Fibroblast of peridontal ligament (primary cell): ENCODE measurements around the gene GPR25.
"Not testable (repeated sequence)": the region's sequence is repeated elsewhere in the genome, so short reads cannot be mapped to it uniquely, and the experiment has no call there.

Experiments
- DNase-seq: peaks from one replicate; pipeline ENCODE4 v3.0.0-alpha.2; 2010; ENCODE audit errors: extremely low read depth

Gene GPR25

GRCh38 chr1:200911936-200912335 is 39.2 kb downstream of the GPR25 start:
- not testable (repeated sequence) for DNase-seq

GRCh38 chr1:200912737-200913407 is 40.1 kb downstream of the GPR25 start:
- no peak for DNase-seq

GRCh38 chr1:200916152-200916551 is 43.4 kb downstream of the GPR25 start:
- DNase-seq, result no peak

- no peak for DNase-seq
Observed at GRCh38 chr1:200916681-200917080, 43.9 kb downstream of the GPR25 start.

- DNase-seq, result no peak
Observed at GRCh38 chr1:200917291-200917817, 44.6 kb downstream of the GPR25 start.

GRCh38 chr1:200918006-200918405 is 45.2 kb downstream of the GPR25 start:
- DNase-seq, result no peak

- no peak for DNase-seq
Observed at GRCh38 chr1:200919386-200919785, 46.6 kb downstream of the GPR25 start.

GRCh38 chr1:200921571-200922110 is 48.9 kb downstream of the GPR25 start:
- no peak for DNase-seq

- no peak for DNase-seq
Observed at GRCh38 chr1:200922406-200922805, 49.6 kb downstream of the GPR25 start.

GRCh38 chr1:200923601-200924000 is 50.8 kb downstream of the GPR25 start:
- peak; percentile 3 for DNase-seq
